ENCODE data around the gene VIM. TPM values are rescaled to one million over a fixed set of nuclear protein-coding genes. Genes with fewer than 3 reads are reported as not detected.

VIM gene
- total RNA-seq, 2 experiments from 2014 or later, result 0.88 to 3.4 TPM

DNA sequence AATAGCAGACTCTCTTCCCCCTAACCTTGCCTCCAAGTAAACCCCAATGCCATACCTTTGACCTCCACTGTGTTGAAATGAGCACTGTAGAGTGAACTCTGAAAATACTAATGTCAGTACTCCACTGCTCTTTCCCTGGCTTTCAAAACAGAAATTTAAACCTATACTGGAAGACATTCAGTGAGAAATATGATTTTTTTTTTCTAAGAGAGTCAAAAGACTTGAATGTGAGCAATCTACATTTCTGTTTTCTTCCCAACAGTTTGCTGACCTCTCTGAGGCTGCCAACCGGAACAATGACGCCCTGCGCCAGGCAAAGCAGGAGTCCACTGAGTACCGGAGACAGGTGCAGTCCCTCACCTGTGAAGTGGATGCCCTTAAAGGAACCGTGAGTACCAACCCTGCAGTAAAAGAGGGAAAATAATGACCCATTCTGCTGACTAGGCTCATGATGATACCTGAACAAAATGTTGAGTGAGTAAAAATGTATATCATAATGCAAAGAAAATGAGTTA is 6.4 kb downstream of the VIM start:
- Histone ChIP-seq H3K4me1 (ENCODE audit: insufficient read depth, low read length, poor library complexity, severe bottlenecking) (peaks cover 9% of the 10 kb centered on the region), H3K4me3 (ENCODE audit: low read depth, low read length, poor library complexity, severe bottlenecking) (no peak overlapping the region), H3K36me3 (ENCODE audit: insufficient read depth, low read length) (no peaks in the 10 kb centered on the region), H2AFZ (ENCODE audit: low read length) (no peak overlapping the region), H3K9me2 (ENCODE audit: insufficient read depth, low read length) (no peaks in the 10 kb centered on the region), H3K79me2 (ENCODE audit: insufficient read depth, low read depth, low read length) (no peaks in the 10 kb centered on the region), H3K9me3 (ENCODE audit: low read length) (no peaks in the 10 kb centered on the region), H4K20me1 (ENCODE audit: insufficient read depth, low read length) (no peaks in the 10 kb centered on the region), H3K4me2 (ENCODE audit: low read length) (no peak overlapping the region), H3K27ac (ENCODE audit: low read depth, low read length, poor library complexity, severe bottlenecking) (no peak overlapping the region)
- TF ChIP-seq, protein P1, sequence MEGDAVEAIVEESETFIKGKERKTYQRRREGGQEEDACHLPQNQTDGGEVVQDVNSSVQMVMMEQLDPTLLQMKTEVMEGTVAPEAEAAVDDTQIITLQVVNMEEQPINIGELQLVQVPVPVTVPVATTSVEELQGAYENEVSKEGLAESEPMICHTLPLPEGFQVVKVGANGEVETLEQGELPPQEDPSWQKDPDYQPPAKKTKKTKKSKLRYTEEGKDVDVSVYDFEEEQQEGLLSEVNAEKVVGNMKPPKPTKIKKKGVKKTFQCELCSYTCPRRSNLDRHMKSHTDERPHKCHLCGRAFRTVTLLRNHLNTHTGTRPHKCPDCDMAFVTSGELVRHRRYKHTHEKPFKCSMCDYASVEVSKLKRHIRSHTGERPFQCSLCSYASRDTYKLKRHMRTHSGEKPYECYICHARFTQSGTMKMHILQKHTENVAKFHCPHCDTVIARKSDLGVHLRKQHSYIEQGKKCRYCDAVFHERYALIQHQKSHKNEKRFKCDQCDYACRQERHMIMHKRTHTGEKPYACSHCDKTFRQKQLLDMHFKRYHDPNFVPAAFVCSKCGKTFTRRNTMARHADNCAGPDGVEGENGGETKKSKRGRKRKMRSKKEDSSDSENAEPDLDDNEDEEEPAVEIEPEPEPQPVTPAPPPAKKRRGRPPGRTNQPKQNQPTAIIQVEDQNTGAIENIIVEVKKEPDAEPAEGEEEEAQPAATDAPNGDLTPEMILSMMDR (conservative IDR thresholded peaks at IDR 0.05; ENCODE audit: low read length), result no peak
- TF ChIP-seq EZH2phosphoT487 (IDR thresholded peaks at IDR 0.05; ENCODE audit: borderline replicate concordance, low read depth, low read length), result no peak
- POLR2A ChIA-PET, result no interaction called here
- intact Hi-C loops (cut with micrococcal nuclease; ENCODE audit: unreplicated experiment), result loop anchor here (10.0 kb wide), 1 partner anchor 1370 kb away; the partner anchor contains the start of gene MINDY3
- CTCF ChIA-PET (ENCODE audit: unreplicated experiment), result no interaction called here
- no peak for DNase-seq (ENCODE audit: low spot score)
- BruUV-seq (replicated peaks), result no TSS peak

DNA sequence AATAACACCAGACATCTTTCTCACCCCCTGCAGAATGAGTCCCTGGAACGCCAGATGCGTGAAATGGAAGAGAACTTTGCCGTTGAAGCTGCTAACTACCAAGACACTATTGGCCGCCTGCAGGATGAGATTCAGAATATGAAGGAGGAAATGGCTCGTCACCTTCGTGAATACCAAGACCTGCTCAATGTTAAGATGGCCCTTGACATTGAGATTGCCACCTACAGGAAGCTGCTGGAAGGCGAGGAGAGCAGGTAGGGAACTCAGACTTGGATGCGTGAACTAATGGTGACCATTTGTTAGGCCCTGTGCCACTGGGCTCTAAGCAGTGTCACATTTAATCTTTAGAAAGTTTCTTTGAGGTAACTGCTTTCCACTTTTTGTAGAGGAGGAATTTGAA is 7.1 kb downstream of the VIM start:
- H3K79me2 ChIP-seq (ENCODE audit: insufficient read depth, low read depth, low read length), result no peaks in the 10 kb centered on the region
- no TSS peak for BruUV-seq (replicated peaks)
- POLR2A ChIA-PET, result no interaction called here
- no peak for TF ChIP-seq EZH2phosphoT487 (IDR thresholded peaks at IDR 0.05; ENCODE audit: borderline replicate concordance, low read depth, low read length)
- TF ChIP-seq, protein P1 (conservative IDR thresholded peaks at IDR 0.05; ENCODE audit: low read length), result 0 out of 2 replicates have a peak, but pooled peaks have one; percentile 19
- intact Hi-C loops (cut with micrococcal nuclease; ENCODE audit: unreplicated experiment), result loop anchor here (10.0 kb wide), 1 partner anchor 1370 kb away; the partner anchor contains the start of gene MINDY3
- peaks cover 5% of the 10 kb centered on the region for H3K4me1 ChIP-seq (ENCODE audit: insufficient read depth, low read length, poor library complexity, severe bottlenecking)
- H3K4me2 ChIP-seq (ENCODE audit: low read length), result no peak overlapping the region
- H3K27ac ChIP-seq (ENCODE audit: low read depth, low read length, poor library complexity, severe bottlenecking), result no peak overlapping the region
- no peaks in the 10 kb centered on the region for H4K20me1 ChIP-seq (ENCODE audit: insufficient read depth, low read length)
- CTCF ChIA-PET (ENCODE audit: unreplicated experiment), result no interaction called here
- H3K36me3 ChIP-seq (ENCODE audit: insufficient read depth, low read length), result no peaks in the 10 kb centered on the region
- no peak overlapping the region for H2AFZ ChIP-seq (ENCODE audit: low read length)
- no peak overlapping the region for H3K4me3 ChIP-seq (ENCODE audit: low read depth, low read length, poor library complexity, severe bottlenecking)
- H3K9me3 ChIP-seq (ENCODE audit: low read length), result no peaks in the 10 kb centered on the region
- no peaks in the 10 kb centered on the region for H3K9me2 ChIP-seq (ENCODE audit: insufficient read depth, low read length)
- DNase-seq (ENCODE audit: low spot score), result no peak

DNA sequence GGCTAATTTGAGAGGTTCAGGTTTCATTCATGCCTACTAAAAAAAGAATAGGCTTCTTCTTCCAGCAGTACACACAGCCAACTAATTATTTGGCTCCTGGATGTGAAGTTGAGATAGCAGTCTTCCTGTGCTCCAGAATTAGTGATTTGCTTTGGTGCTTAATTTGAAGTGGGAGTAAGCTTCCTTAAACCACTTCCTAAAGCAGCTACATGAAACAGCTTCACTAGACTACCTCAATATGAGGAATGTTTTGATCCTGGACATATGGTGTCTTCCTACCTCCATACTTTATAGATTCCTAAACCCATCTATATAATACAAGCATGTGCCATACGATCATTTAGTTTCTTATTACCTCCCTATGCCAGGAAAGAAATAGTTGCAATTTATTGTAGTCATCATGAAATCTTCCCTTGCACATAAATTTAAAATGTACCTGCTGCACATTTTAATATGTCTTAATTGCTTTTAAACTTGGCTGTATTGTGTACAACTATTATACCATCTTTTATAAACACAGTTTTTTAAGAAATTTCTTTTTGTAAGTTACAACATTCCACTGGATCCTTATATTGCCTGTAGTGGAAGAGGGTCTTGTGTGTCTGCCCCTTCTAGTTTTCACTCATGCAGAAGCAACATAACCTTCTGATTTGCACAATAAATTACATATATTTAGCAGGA is 8.6 kb downstream of the VIM start:
- Histone ChIP-seq H3K4me1 (ENCODE audit: insufficient read depth, low read length, poor library complexity, severe bottlenecking) (no peaks in the 10 kb centered on the region), H3K79me2 (ENCODE audit: insufficient read depth, low read depth, low read length) (no peaks in the 10 kb centered on the region), H2AFZ (ENCODE audit: low read length) (no peak overlapping the region), H3K9me2 (ENCODE audit: insufficient read depth, low read length) (no peaks in the 10 kb centered on the region), H3K9me3 (ENCODE audit: low read length) (no peaks in the 10 kb centered on the region), H3K4me3 (ENCODE audit: low read depth, low read length, poor library complexity, severe bottlenecking) (no peak overlapping the region), H3K4me2 (ENCODE audit: low read length) (no peak overlapping the region), H3K36me3 (ENCODE audit: insufficient read depth, low read length) (no peaks in the 10 kb centered on the region), H3K27ac (ENCODE audit: low read depth, low read length, poor library complexity, severe bottlenecking) (no peak overlapping the region), H4K20me1 (ENCODE audit: insufficient read depth, low read length) (no peaks in the 10 kb centered on the region)
- TF ChIP-seq EZH2phosphoT487 (IDR thresholded peaks at IDR 0.05; ENCODE audit: borderline replicate concordance, low read depth, low read length), result no peak
- TF ChIP-seq, protein P1 (conservative IDR thresholded peaks at IDR 0.05; ENCODE audit: low read length), result no peak
- ChIA-PET CTCF (ENCODE audit: unreplicated experiment) (no interaction called here), POLR2A (no interaction called here)
- no TSS peak for BruUV-seq (replicated peaks)
- DNase-seq (ENCODE audit: low spot score), result no peak
- intact Hi-C loops (cut with micrococcal nuclease; ENCODE audit: unreplicated experiment), result loop anchor here (10.0 kb wide), 1 partner anchor 1372 kb away; the partner anchor contains the start of gene MINDY3
